GM12878 (cell line): ENCODE results near the gene AJUBA. TPM values are rescaled to one million over a fixed set of nuclear protein-coding genes. Genes with fewer than 3 reads are reported as not detected.

ENCODE experiments used
- CBX3 ChIP-seq: fragments of 200-600 bp; sonication (generic); IDR thresholded peaks from 2 replicates; pipeline ENCODE4 v1.6.1; 2016; ENCODE audit warnings: low read depth, borderline replicate concordance
- IKZF1 ChIP-seq: fragments of 450-650 bp; conservative IDR thresholded peaks from 2 replicates; pipeline ENCODE4 v1.6.1; 2017; ENCODE audit warnings: antibody characterized with exemption, mild to moderate bottlenecking
- SUPT20H ChIP-seq: IDR thresholded peaks from 2 replicates; pipeline ENCODE4 v1.6.1; 2011; ENCODE audit warnings: low read depth, mild to moderate bottlenecking, low read length, moderate library complexity, borderline replicate concordance; ENCODE audit not compliant: control insufficient read depth
- polyA plus RNA-seq, 11 experiments: library from polyadenylated mRNA; depleted of rRNA in 4 of 11; unstranded in 6 of 11; stranded (reverse) in 5 of 11; fragments of >200 nt; fragmentation: Nextera tagmentation in 4 of 11; fragmentation: Illumina TruSeq in 1 of 11; extraction: Ambion mirVana in 4 of 11; extraction: Trizol in 1 of 11; gene quantifications; 1 replicate in 1 of 11; 2 replicates in 10 of 11; pipeline versions ENCODE4 v1.2.1 to v1.2.3, GENCODE V29; 2011 to 2016; ENCODE audit warnings: inconsistent platforms in 2 of 11, missing spikeins in 2 of 11, low read depth in 1 of 11
- total RNA-seq, 4 experiments: library from RNA; depleted of rRNA in 3 of 4; stranded (reverse); fragments of >200 nt in 3 of 4; fragmentation: Illumina TruSeq in 1 of 4; extraction: Trizol in 1 of 4; gene quantifications; 2 replicates each; pipeline versions ENCODE4 v1.2.1 to v1.2.3, GENCODE V29; 2013 to 2021
- TF ChIP-seq, protein P1 (sequence below): fragments of 450-650 bp; IDR thresholded peaks from 2 replicates; pipeline ENCODE4 v1.6.1; 2017; ENCODE audit warnings: low read depth, mild to moderate bottlenecking, moderate library complexity
- TF ChIP-seq, protein P2 (sequence below): fragments of 450-650 bp; IDR thresholded peaks from 2 replicates; pipeline ENCODE4 v1.6.1; 2017; ENCODE audit warnings: mild to moderate bottlenecking, moderate library complexity

AJUBA gene
- total and polyA plus RNA-seq, 10 of the 15 experiments (the other 5 are each of a cell fraction or from before 2014, with no cell fraction given): 0.03 to 18.1 (median 0.36) TPM; not detected in 1

GRCh38 chr14:23009939-23010726 is 27.8 kb upstream of the AJUBA start, which contains the start of gene C14orf93 (continued):
- TF ChIP-seq, protein P1, sequence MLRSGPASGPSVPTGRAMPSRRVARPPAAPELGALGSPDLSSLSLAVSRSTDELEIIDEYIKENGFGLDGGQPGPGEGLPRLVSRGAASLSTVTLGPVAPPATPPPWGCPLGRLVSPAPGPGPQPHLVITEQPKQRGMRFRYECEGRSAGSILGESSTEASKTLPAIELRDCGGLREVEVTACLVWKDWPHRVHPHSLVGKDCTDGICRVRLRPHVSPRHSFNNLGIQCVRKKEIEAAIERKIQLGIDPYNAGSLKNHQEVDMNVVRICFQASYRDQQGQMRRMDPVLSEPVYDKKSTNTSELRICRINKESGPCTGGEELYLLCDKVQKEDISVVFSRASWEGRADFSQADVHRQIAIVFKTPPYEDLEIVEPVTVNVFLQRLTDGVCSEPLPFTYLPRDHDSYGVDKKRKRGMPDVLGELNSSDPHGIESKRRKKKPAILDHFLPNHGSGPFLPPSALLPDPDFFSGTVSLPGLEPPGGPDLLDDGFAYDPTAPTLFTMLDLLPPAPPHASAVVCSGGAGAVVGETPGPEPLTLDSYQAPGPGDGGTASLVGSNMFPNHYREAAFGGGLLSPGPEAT: peak; percentile 30; the same call in 1 of the 2 replicates
- TF ChIP-seq IKZF1: peak; percentile 73
- TF ChIP-seq SUPT20H: no peak
- no peak for TF ChIP-seq CBX3
- TF ChIP-seq, protein P2, sequence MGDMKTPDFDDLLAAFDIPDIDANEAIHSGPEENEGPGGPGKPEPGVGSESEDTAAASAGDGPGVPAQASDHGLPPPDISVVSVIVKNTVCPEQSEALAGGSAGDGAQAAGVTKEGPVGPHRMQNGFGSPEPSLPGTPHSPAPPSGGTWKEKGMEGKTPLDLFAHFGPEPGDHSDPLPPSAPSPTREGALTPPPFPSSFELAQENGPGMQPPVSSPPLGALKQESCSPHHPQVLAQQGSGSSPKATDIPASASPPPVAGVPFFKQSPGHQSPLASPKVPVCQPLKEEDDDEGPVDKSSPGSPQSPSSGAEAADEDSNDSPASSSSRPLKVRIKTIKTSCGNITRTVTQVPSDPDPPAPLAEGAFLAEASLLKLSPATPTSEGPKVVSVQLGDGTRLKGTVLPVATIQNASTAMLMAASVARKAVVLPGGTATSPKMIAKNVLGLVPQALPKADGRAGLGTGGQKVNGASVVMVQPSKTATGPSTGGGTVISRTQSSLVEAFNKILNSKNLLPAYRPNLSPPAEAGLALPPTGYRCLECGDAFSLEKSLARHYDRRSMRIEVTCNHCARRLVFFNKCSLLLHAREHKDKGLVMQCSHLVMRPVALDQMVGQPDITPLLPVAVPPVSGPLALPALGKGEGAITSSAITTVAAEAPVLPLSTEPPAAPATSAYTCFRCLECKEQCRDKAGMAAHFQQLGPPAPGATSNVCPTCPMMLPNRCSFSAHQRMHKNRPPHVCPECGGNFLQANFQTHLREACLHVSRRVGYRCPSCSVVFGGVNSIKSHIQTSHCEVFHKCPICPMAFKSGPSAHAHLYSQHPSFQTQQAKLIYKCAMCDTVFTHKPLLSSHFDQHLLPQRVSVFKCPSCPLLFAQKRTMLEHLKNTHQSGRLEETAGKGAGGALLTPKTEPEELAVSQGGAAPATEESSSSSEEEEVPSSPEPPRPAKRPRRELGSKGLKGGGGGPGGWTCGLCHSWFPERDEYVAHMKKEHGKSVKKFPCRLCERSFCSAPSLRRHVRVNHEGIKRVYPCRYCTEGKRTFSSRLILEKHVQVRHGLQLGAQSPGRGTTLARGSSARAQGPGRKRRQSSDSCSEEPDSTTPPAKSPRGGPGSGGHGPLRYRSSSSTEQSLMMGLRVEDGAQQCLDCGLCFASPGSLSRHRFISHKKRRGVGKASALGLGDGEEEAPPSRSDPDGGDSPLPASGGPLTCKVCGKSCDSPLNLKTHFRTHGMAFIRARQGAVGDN: peak; percentile 69
